ENCODE data around the gene CETP. TPM values are rescaled to one million over a fixed set of nuclear protein-coding genes. Genes with fewer than 3 reads are reported as not detected.

CETP gene
- total and polyA plus RNA-seq, 2 of the 13 experiments (the other 11 are each of a cell fraction or from before 2014, with no cell fraction given): 0.31 to 9.8 TPM

- TF ChIP-seq NR0B2 (CRISPR knock-in tag; IDR thresholded peaks at IDR 0.05) (peak; percentile 95), ZNF652 (CRISPR knock-in tag; IDR thresholded peaks at IDR 0.05; ENCODE audit: borderline replicate concordance, low read depth) (no peak), MAFK (conservative IDR thresholded peaks at IDR 0.05 in 1 of 2, IDR thresholded peaks at IDR 0.05 in 1 of 2; ENCODE audit: low read length in 2 of 2) (no peak), ZNF354B (CRISPR knock-in tag; IDR thresholded peaks at IDR 0.05) (no peak; the same call in 1 of the 2 replicates), KLF6 (CRISPR knock-in tag; IDR thresholded peaks at IDR 0.05) (peak; percentile 97), ARNT (IDR thresholded peaks at IDR 0.05) (no peak), ZNF788 (CRISPR knock-in tag; IDR thresholded peaks at IDR 0.05; ENCODE audit: borderline replicate concordance) (peak; percentile 96), CCAR2 (optimal IDR thresholded peaks at IDR 0.05; ENCODE audit: low read depth, low read length) (no peak), ZMYM4 (CRISPR knock-in tag; IDR thresholded peaks at IDR 0.05) (peak; percentile 100), ZNF407 (CRISPR knock-in tag; IDR thresholded peaks at IDR 0.05; ENCODE audit: not compliant biosample characterization) (peak; percentile 54), KLF11 (CRISPR knock-in tag; IDR thresholded peaks at IDR 0.05) (no peak), ZNF264 (CRISPR knock-in tag; IDR thresholded peaks at IDR 0.05) (0 out of 2 replicates have a peak, but pooled peaks have one; percentile 48), ZFYVE20 (CRISPR knock-in tag; IDR thresholded peaks at IDR 0.05; ENCODE audit: borderline replicate concordance, low read depth) (peak; percentile 94; the same call in 1 of the 2 replicates), ZFP36 (IDR thresholded peaks at IDR 0.05; ENCODE audit: borderline replicate concordance, low read depth, low read length, partially characterized antibody) (no peak), TSC22D2 (CRISPR knock-in tag; IDR thresholded peaks at IDR 0.05; ENCODE audit: borderline replicate concordance) (peak; percentile 89; the same call in 1 of the 2 replicates), TFDP2 (CRISPR knock-in tag; IDR thresholded peaks at IDR 0.05) (peak; percentile 89), REXO4 (CRISPR knock-in tag; IDR thresholded peaks at IDR 0.05; ENCODE audit: borderline replicate concordance) (no peak), ADNP (CRISPR knock-in tag; IDR thresholded peaks at IDR 0.05) (no peak), ZNF891 (CRISPR knock-in tag; IDR thresholded peaks at IDR 0.05) (peak; percentile 84; the same call in 1 of the 2 replicates)
Observed at GRCh38 chr16:56931892-56932720, 29.6 kb upstream of the CETP start, which contains the start of gene HERPUD1 (continued).
